ENCODE results near the gene MPPE1. TPM values are rescaled to one million over a fixed set of nuclear protein-coding genes. Genes with fewer than 3 reads are reported as not detected.

The MPPE1 gene
- total and polyA plus RNA-seq, 2 of the 4 experiments (the other 2 are of a cell fraction): 13.8 to 19.9 TPM

- Histone ChIP-seq H3K56ac (ENCODE audit: extremely low read depth, insufficient read depth, low read length) (no peak overlapping the region), H4K91ac (ENCODE audit: insufficient read depth, low read depth, low read length) (no peak overlapping the region), H2AK9ac (replicated peaks; ENCODE audit: low read depth, low read length, poor library complexity) (no peak overlapping the region), H2BK120ac (ENCODE audit: low read depth, low read length) (no peak overlapping the region), H2AFZ (replicated peaks; ENCODE audit: low read length, poor library complexity) (no peak overlapping the region), H2BK20ac (ENCODE audit: low read depth, low read length) (no peak overlapping the region), H4K20me1 (ENCODE audit: insufficient read depth, low read length) (no peaks in the 10 kb centered on the region), H3K14ac (replicated peaks; ENCODE audit: low read depth, low read length) (no peak overlapping the region), H3K79me1 (ENCODE audit: low read depth in 1 of 2, low read length in 2 of 2) (no peaks in the 10 kb centered on the region), H3K9ac (ENCODE audit: low read depth, low read length) (no peak overlapping the region), H2BK15ac (ENCODE audit: low read depth, low read length) (no peak overlapping the region), H3K4ac (ENCODE audit: low read depth, low read length) (no peak overlapping the region), H3K4me2 (ENCODE audit: low read depth, low read length) (no peak overlapping the region), H3K18ac (ENCODE audit: low read depth, low read length) (peak overlapping the region; percentile 41; the same call in 1 of the 2 replicates), H4K5ac (ENCODE audit: low read depth, low read length) (no peak overlapping the region), H3K4me1 (ENCODE audit: control insufficient read depth, insufficient read depth, low read length) (peaks cover 11% of the 10 kb centered on the region), H3K9me1 (ENCODE audit: insufficient read depth, low read length) (no peaks in the 10 kb centered on the region), H3K27me3 (ENCODE audit: control insufficient read depth, insufficient read depth, low read length) (no peaks in the 10 kb centered on the region), H3K36me3 (ENCODE audit: control insufficient read depth, insufficient read depth, low read length) (no peaks in the 10 kb centered on the region), H4K8ac (ENCODE audit: low read depth in 2 of 2, low read length in 2 of 2) (no peak overlapping the region), H2BK5ac (ENCODE audit: low read depth, low read length, poor library complexity, severe bottlenecking) (no peak overlapping the region), H2AK5ac (ENCODE audit: low read depth, low read length) (no peak overlapping the region), H3K9me3 (ENCODE audit: control insufficient read depth, insufficient read depth, low read length) (peaks cover 9% of the 10 kb centered on the region), H3K4me3 (ENCODE audit: insufficient read depth, low read depth, low read length) (no peak overlapping the region), H3K27ac (ENCODE audit: insufficient read depth, low read length) (no peak overlapping the region), H3K23ac (ENCODE audit: low read depth, low read length) (no peak overlapping the region)
- POLR2A ChIA-PET (ENCODE audit: unreplicated experiment): no interaction called here
- DNase-seq (no peak), ATAC-seq (ENCODE audit: low read depth) (no peak)
- BruUV-seq (replicated peaks): no TSS peak
- TF ChIP-seq RCOR1 (IDR thresholded peaks at IDR 0.05; ENCODE audit: insufficient replicate concordance, low read length): no peak
- TF ChIP-seq MAZ (IDR thresholded peaks at IDR 0.05; ENCODE audit: borderline replicate concordance, low read depth, low read length): no peak
- TF ChIP-seq CHD1 (IDR thresholded peaks at IDR 0.05; ENCODE audit: low read depth, low read length): no peak
- no peak for TF ChIP-seq MAFK (IDR thresholded peaks at IDR 0.05; ENCODE audit: low read depth, low read length)
- no peak for TF ChIP-seq POLR2A (IDR thresholded peaks at IDR 0.05; ENCODE audit: low read depth, low read length)
- TF ChIP-seq CTCF (conservative IDR thresholded peaks at IDR 0.05; ENCODE audit: low read depth, low read length): no peak
- TF ChIP-seq RFX5 (IDR thresholded peaks at IDR 0.05; ENCODE audit: low read depth, low read length): no peak
- no peak for TF ChIP-seq CEBPB (IDR thresholded peaks at IDR 0.05; ENCODE audit: low read depth, low read length)
- TF ChIP-seq RAD21 (IDR thresholded peaks at IDR 0.05; ENCODE audit: low read length): no peak
- TF ChIP-seq NFE2L2 (IDR thresholded peaks at IDR 0.05; ENCODE audit: low read depth, low read length): no peak
- CTCF ChIA-PET: no interaction called here
- in situ Hi-C loops (cut with MboI; ENCODE audit: low sequenced_read_pairs): no loop called here
- intact Hi-C loops (cut with micrococcal nuclease): no loop called here
- WGBS, 2 experiments (ENCODE audit: extremely low coverage in 2 of 2, insufficient read length in 1 of 2): no CpG with 5 or more reads among the region's 2 CpGs
- dilution Hi-C loops (cut with HindIII; ENCODE audit: low sequenced_read_pairs, unreplicated experiment): no loop called here
Observed at GRCh38 chr18:11957636-11958035, 49.5 kb upstream of the MPPE1 start.

Measured in IMR-90 (cell line).